IMR-90 (cell line): ENCODE results near the gene SLC4A8. TPM values are rescaled to one million over a fixed set of nuclear protein-coding genes. Genes with fewer than 3 reads are reported as not detected.

Experiments used
- ATAC-seq: fragments of 200-7000 bp; cut with Tn5 transposase; 2 replicates; pipeline ENCODE4 v1.9.1; 2020; ENCODE audit warnings: low read depth, mild to moderate bottlenecking, moderate library complexity
- BruUV-seq: library from RNA; stranded (reverse); fragments of 400-500 nt; replicated peaks from 2 replicates; lab custom pipeline; 2021; lab: Mats Ljungman, UMichigan
- CTCF ChIA-PET: fragments of 300-600 bp; formaldehyde crosslinking; extraction: SDS; loops from one replicate; lab custom pipeline; 2021; ENCODE audit warnings: antibody characterized with exemption; lab: Yijun Ruan, JAX
- POLR2A ChIA-PET: fragments of 300-600 bp; sonication (Branson Sonifier 250); formaldehyde crosslinking; loops from one replicate; lab custom pipeline; 2022; ENCODE audit warnings: antibody characterized with exemption; ENCODE audit not compliant: unreplicated experiment; lab: Charles Lee
- DNase-seq: peaks from one replicate; pipeline ENCODE4 v3.0.0; 2013
- H2AFZ ChIP-seq: replicated peaks from 2 replicates; pipeline ENCODE3; 2013; ENCODE audit warnings: low read length, mild to moderate bottlenecking; ENCODE audit not compliant: poor library complexity
- H2AK5ac ChIP-seq: 2 replicates; pipeline ENCODE4 v1.6.1; 2013; ENCODE audit warnings: low read depth, low read length, inconsistent platforms
- H2AK9ac ChIP-seq: replicated peaks from 2 replicates; pipeline ENCODE3; 2013; ENCODE audit warnings: mild to moderate bottlenecking, low read depth, low read length, moderate library complexity; ENCODE audit not compliant: poor library complexity
- H2BK120ac ChIP-seq: 2 replicates; pipeline ENCODE4 v1.6.1; 2013; ENCODE audit warnings: low read depth, low read length, inconsistent platforms
- H2BK15ac ChIP-seq: 3 replicates; pipeline ENCODE4 v1.6.1; 2013; ENCODE audit warnings: low read depth, low read length, inconsistent platforms
- H2BK20ac ChIP-seq: 2 replicates; pipeline ENCODE4 v1.6.1; 2013; ENCODE audit warnings: low read depth, mild to moderate bottlenecking, inconsistent platforms, low read length, moderate library complexity
- H2BK5ac ChIP-seq: 2 replicates; pipeline ENCODE4 v1.6.1; 2013; ENCODE audit warnings: mild to moderate bottlenecking, low read depth, low read length, inconsistent platforms; ENCODE audit not compliant: poor library complexity, severe bottlenecking
- H3K14ac ChIP-seq: replicated peaks from 2 replicates; pipeline ENCODE4 v1.6.1; 2013; ENCODE audit warnings: low read depth, low read length, inconsistent platforms
- H3K18ac ChIP-seq: 2 replicates; pipeline ENCODE4 v1.6.1; 2013; ENCODE audit warnings: low read depth, low read length, control low read depth
- H3K23ac ChIP-seq: 2 replicates; pipeline ENCODE4 v1.6.1; 2013; ENCODE audit warnings: low read depth, low read length, inconsistent platforms
- H3K27ac ChIP-seq: 2 replicates; pipeline ENCODE4 v1.5.1; 2013; ENCODE audit warnings: mild to moderate bottlenecking, control low read depth, low read length; ENCODE audit not compliant: insufficient read depth
- H3K27me3 ChIP-seq: 2 replicates; pipeline ENCODE4 v1.6.1; 2013; ENCODE audit warnings: low read length; ENCODE audit not compliant: control insufficient read depth, insufficient read depth
- H3K36me3 ChIP-seq: 2 replicates; pipeline ENCODE4 v1.6.1; 2013; ENCODE audit warnings: low read length, mixed read lengths; ENCODE audit not compliant: control insufficient read depth, insufficient read depth
- H3K4ac ChIP-seq: 2 replicates; pipeline ENCODE4 v1.6.1; 2013; ENCODE audit warnings: low read depth, low read length, inconsistent platforms
- H3K4me1 ChIP-seq: 2 replicates; pipeline ENCODE4 v1.6.1; 2013; ENCODE audit warnings: low read length, mixed read lengths; ENCODE audit not compliant: control insufficient read depth, insufficient read depth
- H3K4me2 ChIP-seq: 2 replicates; pipeline ENCODE4 v1.6.1; 2013; ENCODE audit warnings: low read depth, mild to moderate bottlenecking, control low read depth, low read length, moderate library complexity
- H3K4me3 ChIP-seq: 2 replicates; pipeline ENCODE4 v1.5.1; 2013; ENCODE audit warnings: low read depth, mild to moderate bottlenecking, control low read depth, low read length, moderate library complexity; ENCODE audit not compliant: insufficient read depth
- H3K56ac ChIP-seq: 2 replicates; pipeline ENCODE4 v1.6.1; 2013; ENCODE audit warnings: low read length, inconsistent platforms; ENCODE audit not compliant: insufficient read depth; ENCODE audit errors: extremely low read depth
- H3K79me1 ChIP-seq, 2 experiments: 2 replicates each; pipeline ENCODE4 v1.6.1; 2013; ENCODE audit warnings: low read length in 2 of 2, inconsistent platforms in 1 of 2, low read depth in 1 of 2
- H3K9ac ChIP-seq: 2 replicates; pipeline ENCODE4 v1.6.1; 2013; ENCODE audit warnings: low read depth, low read length, control low read depth
- H3K9me1 ChIP-seq: 2 replicates; pipeline ENCODE4 v1.6.1; 2013; ENCODE audit warnings: low read length, inconsistent platforms; ENCODE audit not compliant: insufficient read depth
- H3K9me3 ChIP-seq: 2 replicates; pipeline ENCODE4 v1.6.1; 2013; ENCODE audit warnings: low read length; ENCODE audit not compliant: control insufficient read depth, insufficient read depth
- H4K20me1 ChIP-seq: 2 replicates; pipeline ENCODE4 v1.6.1; 2013; ENCODE audit warnings: low read length, inconsistent platforms; ENCODE audit not compliant: insufficient read depth
- H4K5ac ChIP-seq: 2 replicates; pipeline ENCODE4 v1.6.1; 2013; ENCODE audit warnings: mild to moderate bottlenecking, low read depth, low read length, control low read depth
- H4K8ac ChIP-seq, 2 experiments: 2 replicates each; pipeline ENCODE4 v1.6.1; 2013; ENCODE audit warnings: low read depth in 2 of 2, low read length in 2 of 2, control low read depth in 1 of 2, inconsistent platforms in 1 of 2
- H4K91ac ChIP-seq: 2 replicates; pipeline ENCODE4 v1.6.1; 2013; ENCODE audit warnings: low read depth, low read length, inconsistent platforms; ENCODE audit not compliant: insufficient read depth
- BHLHE40 ChIP-seq: fragments of 150-350 bp; IDR thresholded peaks from 2 replicates; pipeline ENCODE4 v1.6.1; 2016; ENCODE audit warnings: mild to moderate bottlenecking, low read depth, low read length
- CEBPB ChIP-seq: IDR thresholded peaks from 2 replicates; pipeline ENCODE4 v1.6.1; 2012; ENCODE audit warnings: low read depth, low read length, improper control_type of control experiment
- CHD1 ChIP-seq: IDR thresholded peaks from 2 replicates; pipeline ENCODE4 v1.6.1; 2012; ENCODE audit warnings: low read depth, low read length, improper control_type of control experiment
- ELK1 ChIP-seq: fragments of 150-350 bp; IDR thresholded peaks from 2 replicates; pipeline ENCODE4 v1.6.1; 2016; ENCODE audit warnings: low read depth, mild to moderate bottlenecking, low read length, moderate library complexity, borderline replicate concordance
- FOS ChIP-seq: fragments of 150-350 bp; IDR thresholded peaks from 2 replicates; pipeline ENCODE4 v1.6.1; 2016; ENCODE audit warnings: low read depth, low read length
- MAZ ChIP-seq: IDR thresholded peaks from 2 replicates; pipeline ENCODE4 v1.6.1; 2012; ENCODE audit warnings: low read depth, mild to moderate bottlenecking, low read length, improper control_type of control experiment, moderate library complexity, borderline replicate concordance
- RAD21 ChIP-seq: IDR thresholded peaks from 2 replicates; pipeline ENCODE4 v1.6.1; 2012; ENCODE audit warnings: low read length, improper control_type of control experiment
- RCOR1 ChIP-seq: IDR thresholded peaks from 2 replicates; pipeline ENCODE4 v1.6.1; 2012; ENCODE audit warnings: mild to moderate bottlenecking, low read length, improper control_type of control experiment; ENCODE audit not compliant: insufficient replicate concordance
- WGBS, 2 experiments: methylation state at CpG; one replicate each; pipeline versions ENCODE4 v1.1.5 to v1.1.7; 2013; ENCODE audit warnings: missing lambda C conversion rate in 2 of 2; ENCODE audit not compliant: insufficient read length in 1 of 2; ENCODE audit errors: extremely low coverage in 2 of 2; 5-methylcytosine and 5-hydroxymethylcytosine counted together
- dilution Hi-C: fragments of 300-500 bp; cut with HindIII; formaldehyde crosslinking; loops from one replicate; pipeline ENCODE4 v1.14.3; 2018; ENCODE audit warnings: low sequenced_read_pairs; ENCODE audit not compliant: unreplicated experiment
- in situ Hi-C: fragments of 300-500 bp; cut with MboI; formaldehyde crosslinking; loops from 3 replicates; pipeline ENCODE4 v1.14.3; 2019; ENCODE audit warnings: low sequenced_read_pairs, inconsistent platforms, mixed read lengths
- intact Hi-C: fragments of 100-400 bp; cut with micrococcal nuclease; formaldehyde crosslinking; loops from 2 replicates; pipeline ENCODE4 v1.10.0; 2022
- polyA plus RNA-seq, 3 experiments: library from polyadenylated mRNA; depleted of rRNA; stranded (reverse); fragments of >200 nt; gene quantifications; 2 replicates each; pipeline ENCODE4 v1.2.3, GENCODE V29; 2012; ENCODE audit warnings: low replicate concordance in 1 of 3
- total RNA-seq: library from RNA; depleted of rRNA; stranded (reverse); fragments of >200 nt; gene quantifications from 2 replicates; pipeline ENCODE4 v1.2.3, GENCODE V29; 2012

Gene SLC4A8
- total and polyA plus RNA-seq, 2 of the 4 experiments (the other 2 are of a cell fraction): 3.1 to 5.2 TPM

GRCh38 chr12:51437431-51437830 lies 12.8 kb downstream of the SLC4A8 start:
- no peak for TF ChIP-seq MAZ
- TF ChIP-seq CHD1: no peak
- no peak for TF ChIP-seq CEBPB
- TF ChIP-seq BHLHE40: no peak
- TF ChIP-seq RAD21: no peak
- no peak for TF ChIP-seq RCOR1
- TF ChIP-seq ELK1: no peak
- TF ChIP-seq FOS: no peak
- no peak overlapping the region for H3K14ac ChIP-seq
- H3K36me3 ChIP-seq: no peaks in the 10 kb centered on the region
- peaks cover 9% of the 10 kb centered on the region for H3K9me1 ChIP-seq
- H2AK9ac ChIP-seq: no peak overlapping the region
- H4K5ac ChIP-seq: no peak overlapping the region
- H2BK5ac ChIP-seq: no peak overlapping the region
- H2AK5ac ChIP-seq: no peak overlapping the region
- no peak for ATAC-seq
- DNase-seq: no peak
- no peak overlapping the region for H3K56ac ChIP-seq
- H3K4me1 ChIP-seq: peaks cover 5% of the 10 kb centered on the region
- no peaks in the 10 kb centered on the region for H3K9me3 ChIP-seq
- in situ Hi-C loops (no loop called here), dilution Hi-C loops (no loop called here), intact Hi-C loops (no loop called here)
- no peak overlapping the region for H3K4me2 ChIP-seq
- H2BK20ac ChIP-seq: no peak overlapping the region
- H3K9ac ChIP-seq: no peak overlapping the region
- H4K20me1 ChIP-seq: no peaks in the 10 kb centered on the region
- peaks cover 0 to 6% of the 10 kb centered on the region in 2 experiments; a peak in 2 of 4 replicates for H3K79me1 ChIP-seq
- no CpG with 5 or more reads among the region's 1 CpG for WGBS, 2 experiments
- H4K91ac ChIP-seq: no peak overlapping the region
- no peak overlapping the region for H3K4ac ChIP-seq
- H3K27ac ChIP-seq: no peak overlapping the region
- H4K8ac ChIP-seq: no peak overlapping the region
- H3K18ac ChIP-seq: no peak overlapping the region
- H3K27me3 ChIP-seq: no peaks in the 10 kb centered on the region
- H2BK15ac ChIP-seq: no peak overlapping the region
- ChIA-PET POLR2A (no interaction called here), CTCF (interaction anchor here (0.7 to 0.8 kb wide), 2 partner anchors 20 to 26 kb away, joined by 3 read pairs; no protein-coding TSS in a partner anchor)
- H3K4me3 ChIP-seq: no peak overlapping the region
- no peak overlapping the region for H2AFZ ChIP-seq
- H3K23ac ChIP-seq: no peak overlapping the region
- BruUV-seq: no TSS peak
- H2BK120ac ChIP-seq: no peak overlapping the region
